Measurements from ENCODE around the gene TEKT5.

The TEKT5 gene

DNA sequence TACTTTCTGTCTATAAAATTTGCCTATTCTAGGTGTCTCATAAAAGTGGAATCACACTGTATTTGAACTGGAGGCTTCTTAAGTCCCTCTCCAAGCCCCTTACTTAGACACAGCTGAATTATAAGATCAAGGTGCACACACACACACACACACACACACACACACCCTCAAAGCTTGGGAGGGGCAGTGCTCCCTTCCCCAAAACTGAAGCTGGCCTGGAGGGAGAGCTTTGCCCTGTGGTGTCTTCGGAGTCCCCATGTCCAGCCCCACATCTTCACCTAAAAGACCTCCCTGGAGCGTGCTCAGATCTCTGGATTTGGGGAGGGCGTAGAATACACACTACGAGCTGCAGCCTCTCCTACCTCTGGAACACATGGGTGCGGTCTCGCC lies 115.2 kb downstream of the TEKT5 start:
- no peak for DNase-seq (ENCODE audit: low spot score)

DNA sequence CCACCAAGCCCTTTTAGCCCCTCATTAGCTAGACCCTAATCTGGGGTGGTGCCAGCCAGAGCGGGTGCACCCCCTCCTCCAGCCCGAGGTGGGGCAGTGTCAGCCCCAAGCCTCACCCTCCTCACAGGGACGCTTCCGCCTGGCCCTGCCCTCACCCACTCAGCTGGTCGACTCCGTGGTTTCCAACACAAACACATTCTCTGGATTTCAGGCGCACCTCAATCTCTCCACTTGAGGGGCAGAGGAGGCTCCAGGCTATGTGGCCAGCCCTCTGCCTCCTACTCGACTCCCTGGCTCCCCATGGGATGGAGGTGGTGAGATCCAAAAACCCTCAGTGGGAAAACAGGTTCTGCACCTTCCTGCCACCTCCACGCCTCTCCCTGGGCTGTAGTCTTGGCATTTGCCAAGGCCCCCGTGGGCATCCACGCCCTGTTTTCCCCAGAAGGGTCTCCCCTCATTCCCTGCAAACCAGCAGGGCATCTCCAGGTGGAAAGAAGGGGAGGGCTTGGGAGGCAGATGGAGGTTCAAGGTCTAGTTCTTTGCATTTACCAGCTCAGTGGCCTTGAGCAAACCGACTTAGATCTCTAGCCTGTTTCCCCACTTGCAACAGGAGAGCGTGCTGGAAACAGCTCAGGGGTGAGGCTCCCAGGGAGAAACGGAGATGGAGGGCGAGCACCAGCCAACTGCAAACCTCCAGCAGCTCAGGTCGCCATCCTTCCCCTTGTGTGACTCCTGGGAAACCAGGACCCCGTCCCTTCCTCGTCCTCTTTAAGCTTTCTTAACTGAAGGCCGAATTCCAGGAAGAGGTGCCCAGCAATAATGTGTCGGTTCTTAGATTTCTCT lies 116.0 kb downstream of the TEKT5 start:
- peak; percentile 49 for DNase-seq (ENCODE audit: low spot score)
